ENCODE measurements around the gene RIMBP3B.
A peak's percentile ranks its signal among the peaks of the same experiment; 100 is the strongest.
"Not testable (repeated sequence)": the region's sequence is repeated elsewhere in the genome, so short reads cannot be mapped to it uniquely, and the experiment has no call there.

Gene RIMBP3B

GRCh38 chr22:21389480-21389879 is 5.9 kb downstream of the RIMBP3B start:
- ATAC-seq (ENCODE audit: low read depth); H3K4me3 ChIP-seq (ENCODE audit: severe bottlenecking); H3K9me3 ChIP-seq (ENCODE audit: severe bottlenecking); H3K4me1 ChIP-seq (ENCODE audit: insufficient read depth, poor library complexity, severe bottlenecking); H3K27ac ChIP-seq (ENCODE audit: poor library complexity, severe bottlenecking); H3K36me3 ChIP-seq (ENCODE audit: low read depth); DNase-seq (ENCODE audit: low spot score); H3K27me3 ChIP-seq (ENCODE audit: insufficient read depth, poor library complexity, severe bottlenecking): not testable (repeated sequence)

- H3K4me3 ChIP-seq (ENCODE audit: severe bottlenecking); H3K27me3 ChIP-seq (ENCODE audit: insufficient read depth, poor library complexity, severe bottlenecking); H3K27ac ChIP-seq (ENCODE audit: poor library complexity, severe bottlenecking); H3K9me3 ChIP-seq (ENCODE audit: severe bottlenecking); DNase-seq (ENCODE audit: low spot score); H3K36me3 ChIP-seq (ENCODE audit: low read depth); H3K4me1 ChIP-seq (ENCODE audit: insufficient read depth, poor library complexity, severe bottlenecking): not testable (repeated sequence)
- peak; percentile 80 for ATAC-seq (ENCODE audit: low read depth)
Observed at GRCh38 chr22:21390013-21390412, 6.5 kb downstream of the RIMBP3B start.

- H3K27ac ChIP-seq (ENCODE audit: poor library complexity, severe bottlenecking); H3K27me3 ChIP-seq (ENCODE audit: insufficient read depth, poor library complexity, severe bottlenecking); ATAC-seq (ENCODE audit: low read depth); H3K4me1 ChIP-seq (ENCODE audit: insufficient read depth, poor library complexity, severe bottlenecking); H3K4me3 ChIP-seq (ENCODE audit: severe bottlenecking); DNase-seq (ENCODE audit: low spot score); H3K9me3 ChIP-seq (ENCODE audit: severe bottlenecking); H3K36me3 ChIP-seq (ENCODE audit: low read depth): not testable (repeated sequence)
Observed at GRCh38 chr22:21394613-21395012, 11.1 kb downstream of the RIMBP3B start.

- not testable (repeated sequence) for H3K36me3 ChIP-seq (ENCODE audit: low read depth); H3K4me3 ChIP-seq (ENCODE audit: severe bottlenecking); H3K9me3 ChIP-seq (ENCODE audit: severe bottlenecking); H3K4me1 ChIP-seq (ENCODE audit: insufficient read depth, poor library complexity, severe bottlenecking); ATAC-seq (ENCODE audit: low read depth); H3K27ac ChIP-seq (ENCODE audit: poor library complexity, severe bottlenecking); DNase-seq (ENCODE audit: low spot score); H3K27me3 ChIP-seq (ENCODE audit: insufficient read depth, poor library complexity, severe bottlenecking)
Observed at GRCh38 chr22:21401197-21401969, 17.8 kb downstream of the RIMBP3B start.

GRCh38 chr22:21402763-21403314 is 19.3 kb downstream of the RIMBP3B start:
- H3K27ac ChIP-seq (ENCODE audit: poor library complexity, severe bottlenecking); H3K4me3 ChIP-seq (ENCODE audit: severe bottlenecking); DNase-seq (ENCODE audit: low spot score); H3K4me1 ChIP-seq (ENCODE audit: insufficient read depth, poor library complexity, severe bottlenecking); H3K9me3 ChIP-seq (ENCODE audit: severe bottlenecking); H3K36me3 ChIP-seq (ENCODE audit: low read depth); H3K27me3 ChIP-seq (ENCODE audit: insufficient read depth, poor library complexity, severe bottlenecking): not testable (repeated sequence)
- ATAC-seq (ENCODE audit: low read depth) = peak; percentile 61

DNA sequence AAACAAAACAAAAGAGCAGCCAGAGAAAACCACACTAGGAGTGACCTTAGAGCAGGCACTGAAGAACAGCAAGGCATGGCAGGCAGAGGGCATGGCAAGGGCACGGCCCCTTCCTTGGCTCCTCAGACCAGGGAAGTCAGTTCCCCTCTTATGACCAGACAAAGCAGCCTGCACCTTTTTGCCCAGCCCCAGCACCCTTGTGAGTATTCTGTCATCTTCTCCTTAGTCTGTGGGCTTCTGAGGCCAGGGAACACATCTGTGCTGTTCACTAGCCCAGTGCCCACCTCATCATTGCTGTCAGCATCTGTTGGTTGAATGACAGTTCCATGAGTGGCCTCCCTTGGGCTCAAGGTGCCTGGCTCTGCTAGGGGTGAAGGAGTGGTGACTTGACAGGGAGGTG is 23.6 kb downstream of the RIMBP3B start:
- not testable (repeated sequence) for DNase-seq (ENCODE audit: low spot score); H3K36me3 ChIP-seq (ENCODE audit: low read depth); ATAC-seq (ENCODE audit: low read depth)

DNA sequence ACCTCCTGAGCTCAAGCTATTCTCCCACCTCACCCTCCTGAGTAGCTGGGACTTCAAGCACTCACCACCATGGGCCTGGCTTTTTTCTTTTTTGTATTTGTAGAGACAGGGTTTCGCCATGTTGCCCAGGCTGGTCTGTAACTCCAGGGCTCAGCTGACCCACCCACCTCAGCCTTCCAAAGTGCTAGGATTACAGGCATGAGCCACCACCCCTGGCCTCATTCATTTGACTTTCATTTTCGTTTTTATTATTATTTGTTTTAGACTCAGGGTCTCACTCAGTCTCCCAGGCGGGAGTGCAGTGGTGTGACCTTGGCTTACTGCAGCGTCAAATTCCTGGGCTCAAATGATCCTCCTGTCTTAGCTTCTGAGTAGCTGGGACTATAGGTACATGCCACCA is 24.2 kb downstream of the RIMBP3B start:
- not testable (repeated sequence) for H3K4me3 ChIP-seq (ENCODE audit: severe bottlenecking); H3K36me3 ChIP-seq (ENCODE audit: low read depth); H3K27me3 ChIP-seq (ENCODE audit: insufficient read depth, poor library complexity, severe bottlenecking); H3K9me3 ChIP-seq (ENCODE audit: severe bottlenecking); H3K27ac ChIP-seq (ENCODE audit: poor library complexity, severe bottlenecking); ATAC-seq (ENCODE audit: low read depth); DNase-seq (ENCODE audit: low spot score); H3K4me1 ChIP-seq (ENCODE audit: insufficient read depth, poor library complexity, severe bottlenecking)

More for the DNA sequence above, 23.6 kb downstream of the RIMBP3B start:
- H3K27me3 ChIP-seq (ENCODE audit: insufficient read depth, poor library complexity, severe bottlenecking); H3K27ac ChIP-seq (ENCODE audit: poor library complexity, severe bottlenecking); H3K4me1 ChIP-seq (ENCODE audit: insufficient read depth, poor library complexity, severe bottlenecking); H3K9me3 ChIP-seq (ENCODE audit: severe bottlenecking); H3K4me3 ChIP-seq (ENCODE audit: severe bottlenecking): not testable (repeated sequence)

GRCh38 chr22:21416375-21416774 is 32.8 kb downstream of the RIMBP3B start:
- not testable (repeated sequence) for H3K4me1 ChIP-seq (ENCODE audit: insufficient read depth, poor library complexity, severe bottlenecking); H3K27ac ChIP-seq (ENCODE audit: poor library complexity, severe bottlenecking); H3K9me3 ChIP-seq (ENCODE audit: severe bottlenecking); ATAC-seq (ENCODE audit: low read depth); H3K27me3 ChIP-seq (ENCODE audit: insufficient read depth, poor library complexity, severe bottlenecking); H3K4me3 ChIP-seq (ENCODE audit: severe bottlenecking); H3K36me3 ChIP-seq (ENCODE audit: low read depth); DNase-seq (ENCODE audit: low spot score)

- DNase-seq (ENCODE audit: low spot score); H3K4me1 ChIP-seq (ENCODE audit: insufficient read depth, poor library complexity, severe bottlenecking); H3K36me3 ChIP-seq (ENCODE audit: low read depth); H3K27me3 ChIP-seq (ENCODE audit: insufficient read depth, poor library complexity, severe bottlenecking); H3K9me3 ChIP-seq (ENCODE audit: severe bottlenecking); H3K27ac ChIP-seq (ENCODE audit: poor library complexity, severe bottlenecking): not testable (repeated sequence)
- H3K4me3 ChIP-seq (ENCODE audit: severe bottlenecking) = peak within 1 kb of the TSS; percentile 26
- ATAC-seq (ENCODE audit: low read depth) = peak; percentile 66
Observed at GRCh38 chr22:21417227-21417746, 33.7 kb downstream of the RIMBP3B start, which contains the start of gene HIC2. TSS of gene HIC2 (plus strand) at chr22:21417371. CDS start at chr22:21442832, 25,461 bp downstream.

DNA sequence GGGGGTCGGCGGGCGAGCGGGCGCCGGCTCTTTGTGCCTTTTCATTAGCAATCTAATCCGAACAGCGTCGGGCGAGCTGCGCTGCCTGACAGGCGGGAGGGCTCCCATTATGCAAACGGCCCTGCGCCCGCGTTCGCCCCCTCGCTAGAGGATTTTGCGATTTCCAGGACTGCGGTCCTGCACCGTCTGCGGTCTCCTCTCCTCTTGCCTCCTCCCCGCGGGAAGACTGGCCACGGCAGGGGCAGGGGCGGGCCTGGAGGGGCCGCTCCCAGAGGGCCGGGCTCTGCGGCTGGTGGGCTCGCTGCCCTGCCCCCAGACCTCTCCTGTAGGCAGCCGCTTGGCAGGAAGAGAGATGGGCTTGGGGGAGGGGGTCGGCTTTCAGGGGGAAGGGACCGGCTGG is 34.3 kb downstream of the RIMBP3B start:
- not testable (repeated sequence) for H3K36me3 ChIP-seq (ENCODE audit: low read depth); DNase-seq (ENCODE audit: low spot score); H3K27me3 ChIP-seq (ENCODE audit: insufficient read depth, poor library complexity, severe bottlenecking); H3K4me1 ChIP-seq (ENCODE audit: insufficient read depth, poor library complexity, severe bottlenecking); H3K9me3 ChIP-seq (ENCODE audit: severe bottlenecking); H3K27ac ChIP-seq (ENCODE audit: poor library complexity, severe bottlenecking)
- peak overlapping the region; percentile 26 for H3K4me3 ChIP-seq (ENCODE audit: severe bottlenecking)
- peak; percentile 29 for ATAC-seq (ENCODE audit: low read depth)

- not testable (repeated sequence) for H3K4me1 ChIP-seq (ENCODE audit: insufficient read depth, poor library complexity, severe bottlenecking); H3K27me3 ChIP-seq (ENCODE audit: insufficient read depth, poor library complexity, severe bottlenecking); H3K36me3 ChIP-seq (ENCODE audit: low read depth); H3K9me3 ChIP-seq (ENCODE audit: severe bottlenecking); H3K27ac ChIP-seq (ENCODE audit: poor library complexity, severe bottlenecking); DNase-seq (ENCODE audit: low spot score); H3K4me3 ChIP-seq (ENCODE audit: severe bottlenecking)
- peak; percentile 67 for ATAC-seq (ENCODE audit: low read depth)
Observed at GRCh38 chr22:21418974-21419638, 35.6 kb downstream of the RIMBP3B start.
